Astrocyte (in vitro differentiated cells and primary cell): ENCODE data around the gene CDC6. TPM values are rescaled to one million over a fixed set of nuclear protein-coding genes. Genes with fewer than 3 reads are reported as not detected.
A peak's percentile ranks its signal among the peaks of the same experiment; 100 is the strongest.

ENCODE experiments used
- DNase-seq: peaks from one replicate; pipeline ENCODE4 v3.0.0-alpha.2; 2010; ENCODE audit warnings: low read depth
- FAIRE-seq: peaks from 2 replicates; lab custom pipeline; 2011; peaks lifted over from hg19 to GRCh38; lab: Jason Lieb, UNC
- H2AFZ ChIP-seq: 2 replicates; pipeline ENCODE4 v1.6.0; 2012; ENCODE audit warnings: low read depth, low read length, inconsistent platforms
- H3K27ac ChIP-seq: 2 replicates; pipeline ENCODE4 v1.5.1; 2011; ENCODE audit warnings: low read depth, low read length, inconsistent platforms
- H3K27me3 ChIP-seq: 2 replicates; pipeline ENCODE4 v1.6.0; 2011; ENCODE audit warnings: low read length, inconsistent platforms; ENCODE audit not compliant: insufficient read depth
- H3K36me3 ChIP-seq: 2 replicates; pipeline ENCODE4 v1.5.1; 2011; ENCODE audit warnings: low read length, inconsistent platforms; ENCODE audit not compliant: insufficient read depth
- H3K4me1 ChIP-seq: 2 replicates; pipeline ENCODE4 v1.5.1; 2011; ENCODE audit warnings: low read length, inconsistent platforms; ENCODE audit not compliant: insufficient read depth
- H3K4me2 ChIP-seq: 2 replicates; pipeline ENCODE4 v1.6.0; 2012; ENCODE audit warnings: low read length, inconsistent platforms
- H3K4me3 ChIP-seq: 2 replicates; pipeline ENCODE4 v1.5.1; 2011; ENCODE audit warnings: low read depth, mild to moderate bottlenecking, low read length, inconsistent platforms; ENCODE audit not compliant: insufficient read depth
- H3K79me2 ChIP-seq: 2 replicates; pipeline ENCODE4 v1.6.0; 2012; ENCODE audit warnings: mild to moderate bottlenecking, low read length, inconsistent platforms; ENCODE audit not compliant: insufficient read depth
- H3K9ac ChIP-seq: 2 replicates; pipeline ENCODE4 v1.6.0; 2012; ENCODE audit warnings: mild to moderate bottlenecking, low read length, inconsistent platforms
- H3K9me3 ChIP-seq: 2 replicates; pipeline ENCODE4 v1.5.1; 2012; ENCODE audit warnings: low read depth, mild to moderate bottlenecking, low read length, inconsistent platforms; ENCODE audit not compliant: insufficient read depth
- H4K20me1 ChIP-seq: 2 replicates; pipeline ENCODE4 v1.6.0; 2012; ENCODE audit warnings: low read length, inconsistent platforms; ENCODE audit not compliant: insufficient read depth
- H3K27ac Mint-ChIP-seq: one replicate; pipeline ENCODE4 v1.8.0; 2021; ENCODE audit warnings: mild to moderate bottlenecking, mixed read lengths; ENCODE audit not compliant: unreplicated experiment
- H3K27me3 Mint-ChIP-seq: one replicate; pipeline ENCODE4 v1.8.0; 2021; ENCODE audit warnings: low read depth, mixed read lengths; ENCODE audit not compliant: unreplicated experiment
- H3K36me3 Mint-ChIP-seq: one replicate; pipeline ENCODE4 v1.8.0; 2021; ENCODE audit warnings: low read depth, mixed read lengths; ENCODE audit not compliant: unreplicated experiment
- H3K4me1 Mint-ChIP-seq: one replicate; pipeline ENCODE4 v1.8.0; 2021; ENCODE audit warnings: low read depth, mixed read lengths; ENCODE audit not compliant: unreplicated experiment
- H3K4me3 Mint-ChIP-seq: one replicate; pipeline ENCODE4 v1.8.0; 2021; ENCODE audit warnings: mild to moderate bottlenecking, moderate library complexity, mixed read lengths; ENCODE audit not compliant: unreplicated experiment
- H3K9me3 Mint-ChIP-seq: one replicate; pipeline ENCODE4 v1.8.0; 2021; ENCODE audit warnings: mild to moderate bottlenecking, mixed read lengths; ENCODE audit not compliant: unreplicated experiment
- EZH2 ChIP-seq: IDR thresholded peaks from 2 replicates; pipeline ENCODE4 v1.6.1; 2012; ENCODE audit warnings: mild to moderate bottlenecking, low read length, inconsistent platforms; ENCODE audit not compliant: insufficient read depth
- total RNA-seq: library from RNA; stranded (reverse); gene quantifications from 2 replicates; pipeline ENCODE4 v1.2.1, GENCODE V29; 2021
- TF ChIP-seq, protein P1 (sequence below): IDR thresholded peaks from 2 replicates; pipeline ENCODE4 v1.5.1; 2011; ENCODE audit warnings: low read depth, mild to moderate bottlenecking, inconsistent platforms, low read length, moderate library complexity; ENCODE audit not compliant: insufficient read depth

The CDC6 gene
- total RNA-seq, 1 donor from 2014 or later, result 14.4 TPM

DNA sequence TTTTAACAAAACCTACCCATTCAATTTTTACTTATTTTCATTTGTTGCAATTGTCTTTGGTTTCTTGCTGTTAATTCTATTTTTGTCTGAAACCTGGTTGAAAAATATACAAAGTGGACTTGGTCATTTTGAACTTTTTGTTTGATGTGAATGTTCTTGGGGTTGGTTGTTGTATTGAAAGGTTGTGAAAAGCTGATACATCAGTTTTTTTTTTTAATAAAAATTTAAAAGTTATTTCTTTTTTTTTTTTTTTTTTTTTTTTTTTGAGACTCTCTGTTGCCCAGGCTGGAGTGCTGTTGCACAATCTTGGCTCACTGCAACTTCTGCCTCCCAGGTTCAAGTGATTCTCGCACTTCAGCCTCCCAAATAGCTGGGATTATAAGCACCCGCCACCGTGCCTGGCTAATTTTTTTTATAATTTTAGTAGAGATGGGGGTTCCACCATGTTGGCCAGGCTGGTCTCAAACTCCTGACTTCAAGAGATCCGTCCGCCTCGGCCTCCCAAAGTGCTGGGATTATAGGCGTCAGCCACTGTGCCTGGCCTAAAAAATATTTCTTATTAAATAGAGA lies 39.7 kb upstream of the CDC6 start:
- H3K79me2 ChIP-seq, result peaks cover 87% of the 10 kb centered on the region
- no peak for FAIRE-seq

DNA sequence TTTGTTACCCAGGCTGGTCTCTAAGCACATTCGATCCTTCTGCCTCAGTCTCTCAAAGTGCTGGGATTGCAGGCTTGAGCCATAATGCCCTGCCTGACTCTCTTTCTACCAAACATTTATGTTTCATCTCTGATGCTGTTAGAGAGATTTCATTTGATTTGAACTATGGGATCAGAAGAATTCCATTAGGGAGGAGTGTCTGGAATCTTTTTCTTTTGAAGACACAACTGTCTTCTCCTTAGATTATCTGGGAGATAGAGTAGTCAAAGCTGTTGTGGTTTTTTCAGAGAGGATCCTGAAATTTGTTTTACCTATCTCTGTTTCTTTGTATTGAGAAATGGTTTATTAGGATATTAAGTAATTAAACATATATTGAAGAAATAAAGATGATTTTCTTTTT lies 39.2 kb upstream of the CDC6 start:
- H3K36me3 Mint-ChIP-seq, result peaks cover 4% of the 10 kb centered on the region
- H3K27ac ChIP-seq, result no peak overlapping the region
- no peak overlapping the region for H3K9ac ChIP-seq
- no peaks in the 10 kb centered on the region for H3K36me3 ChIP-seq
- H3K4me1 Mint-ChIP-seq, result peaks cover 18% of the 10 kb centered on the region
- no peak for TF ChIP-seq EZH2
- TF ChIP-seq, protein P1, sequence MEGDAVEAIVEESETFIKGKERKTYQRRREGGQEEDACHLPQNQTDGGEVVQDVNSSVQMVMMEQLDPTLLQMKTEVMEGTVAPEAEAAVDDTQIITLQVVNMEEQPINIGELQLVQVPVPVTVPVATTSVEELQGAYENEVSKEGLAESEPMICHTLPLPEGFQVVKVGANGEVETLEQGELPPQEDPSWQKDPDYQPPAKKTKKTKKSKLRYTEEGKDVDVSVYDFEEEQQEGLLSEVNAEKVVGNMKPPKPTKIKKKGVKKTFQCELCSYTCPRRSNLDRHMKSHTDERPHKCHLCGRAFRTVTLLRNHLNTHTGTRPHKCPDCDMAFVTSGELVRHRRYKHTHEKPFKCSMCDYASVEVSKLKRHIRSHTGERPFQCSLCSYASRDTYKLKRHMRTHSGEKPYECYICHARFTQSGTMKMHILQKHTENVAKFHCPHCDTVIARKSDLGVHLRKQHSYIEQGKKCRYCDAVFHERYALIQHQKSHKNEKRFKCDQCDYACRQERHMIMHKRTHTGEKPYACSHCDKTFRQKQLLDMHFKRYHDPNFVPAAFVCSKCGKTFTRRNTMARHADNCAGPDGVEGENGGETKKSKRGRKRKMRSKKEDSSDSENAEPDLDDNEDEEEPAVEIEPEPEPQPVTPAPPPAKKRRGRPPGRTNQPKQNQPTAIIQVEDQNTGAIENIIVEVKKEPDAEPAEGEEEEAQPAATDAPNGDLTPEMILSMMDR, result no peak
- H3K27me3 Mint-ChIP-seq, result no peaks in the 10 kb centered on the region
- H3K4me2 ChIP-seq, result no peak overlapping the region
- H3K27ac Mint-ChIP-seq, result no peak overlapping the region
- H4K20me1 ChIP-seq, result peaks cover 75% of the 10 kb centered on the region
- peaks cover 11% of the 10 kb centered on the region for H3K4me1 ChIP-seq
- no peak for FAIRE-seq
- no peaks in the 10 kb centered on the region for H3K9me3 ChIP-seq
- DNase-seq, result no peak
- no peak overlapping the region for H3K4me3 Mint-ChIP-seq
- no peaks in the 10 kb centered on the region for H3K27me3 ChIP-seq
- H3K9me3 Mint-ChIP-seq, result no peaks in the 10 kb centered on the region
- no peak overlapping the region for H2AFZ ChIP-seq
- no peak overlapping the region for H3K4me3 ChIP-seq
- H3K79me2 ChIP-seq, result peaks cover 86% of the 10 kb centered on the region

More for the DNA sequence above, 39.7 kb upstream of the CDC6 start:
- Histone ChIP-seq H3K4me3 (no peak overlapping the region), H3K9me3 (no peaks in the 10 kb centered on the region), H3K27me3 (no peaks in the 10 kb centered on the region), H3K4me1 (peaks cover 11% of the 10 kb centered on the region), H4K20me1 (peaks cover 75% of the 10 kb centered on the region), H3K9ac (no peak overlapping the region), H3K4me2 (no peak overlapping the region), H2AFZ (no peak overlapping the region), H3K27ac (no peak overlapping the region), H3K36me3 (no peaks in the 10 kb centered on the region)
- H3K27me3 Mint-ChIP-seq, result no peaks in the 10 kb centered on the region
- DNase-seq, result no peak
- TF ChIP-seq, protein P1, result no peak
- TF ChIP-seq EZH2, result no peak
- no peak overlapping the region for H3K27ac Mint-ChIP-seq
- H3K9me3 Mint-ChIP-seq, result no peaks in the 10 kb centered on the region
- H3K4me3 Mint-ChIP-seq, result no peak overlapping the region
- peaks cover 14% of the 10 kb centered on the region for H3K4me1 Mint-ChIP-seq
- H3K36me3 Mint-ChIP-seq, result peaks cover 4% of the 10 kb centered on the region

- H3K4me3 ChIP-seq, result no peak overlapping the region
- TF ChIP-seq, protein P1, result no peak
- no peak for TF ChIP-seq EZH2
- no peak overlapping the region for H3K4me2 ChIP-seq
- H3K9me3 ChIP-seq, result no peaks in the 10 kb centered on the region
- H3K27me3 ChIP-seq, result no peaks in the 10 kb centered on the region
- no peak overlapping the region for H3K4me3 Mint-ChIP-seq
- no peak overlapping the region for H2AFZ ChIP-seq
- DNase-seq, result peak; percentile 86
- peaks cover 4% of the 10 kb centered on the region for H3K36me3 Mint-ChIP-seq
- H4K20me1 ChIP-seq, result peaks cover 75% of the 10 kb centered on the region
- H3K27ac ChIP-seq, result no peak overlapping the region
- H3K4me1 ChIP-seq, result peaks cover 11% of the 10 kb centered on the region
- H3K27ac Mint-ChIP-seq, result peak overlapping the region; percentile 47
- H3K79me2 ChIP-seq, result peaks cover 73% of the 10 kb centered on the region
- no peak overlapping the region for H3K9ac ChIP-seq
- no peaks in the 10 kb centered on the region for H3K36me3 ChIP-seq
- H3K27me3 Mint-ChIP-seq, result no peaks in the 10 kb centered on the region
- H3K4me1 Mint-ChIP-seq, result peaks cover 26% of the 10 kb centered on the region
- no peak for FAIRE-seq
- H3K9me3 Mint-ChIP-seq, result no peaks in the 10 kb centered on the region
Measured at GRCh38 chr17:40251576-40251975, 36.1 kb upstream of the CDC6 start.
